DND-41 (cell line): ENCODE data around the gene SSUH2.

Experiments
- EZH2 ChIP-seq: IDR thresholded peaks from 3 replicates; pipeline ENCODE4 v1.6.1; 2012; ENCODE audit warnings: borderline replicate concordance, low read depth, mild to moderate bottlenecking, moderate library complexity, low read length, inconsistent platforms; ENCODE audit not compliant: severe bottlenecking
- TF ChIP-seq, protein P1 (sequence below): IDR thresholded peaks from 2 replicates; pipeline ENCODE4 v1.5.1; 2012; ENCODE audit warnings: borderline replicate concordance, low read length, moderate library complexity, mild to moderate bottlenecking; ENCODE audit not compliant: poor library complexity, severe bottlenecking; ENCODE audit errors: extremely low read depth

DNA sequence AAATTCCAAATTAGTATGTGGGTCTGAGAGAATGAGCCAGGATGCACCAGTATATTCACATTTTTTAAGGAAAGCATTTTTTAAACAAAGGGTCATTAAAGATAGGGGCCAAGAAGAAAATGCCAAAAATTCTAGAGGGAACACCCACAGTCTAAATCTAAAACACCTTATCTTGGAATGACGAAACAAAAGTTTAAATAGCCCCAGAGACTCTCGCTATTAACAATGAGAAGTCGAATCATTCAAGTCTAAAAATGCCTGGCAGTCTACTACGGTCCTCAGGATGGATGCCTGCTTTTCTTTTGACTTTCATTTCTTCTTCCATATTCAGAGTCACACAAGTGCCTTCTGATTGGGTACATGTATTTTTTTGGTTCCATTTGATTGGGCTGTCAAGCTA lies 66.3 kb downstream of the SSUH2 start:
- TF ChIP-seq, protein P1, sequence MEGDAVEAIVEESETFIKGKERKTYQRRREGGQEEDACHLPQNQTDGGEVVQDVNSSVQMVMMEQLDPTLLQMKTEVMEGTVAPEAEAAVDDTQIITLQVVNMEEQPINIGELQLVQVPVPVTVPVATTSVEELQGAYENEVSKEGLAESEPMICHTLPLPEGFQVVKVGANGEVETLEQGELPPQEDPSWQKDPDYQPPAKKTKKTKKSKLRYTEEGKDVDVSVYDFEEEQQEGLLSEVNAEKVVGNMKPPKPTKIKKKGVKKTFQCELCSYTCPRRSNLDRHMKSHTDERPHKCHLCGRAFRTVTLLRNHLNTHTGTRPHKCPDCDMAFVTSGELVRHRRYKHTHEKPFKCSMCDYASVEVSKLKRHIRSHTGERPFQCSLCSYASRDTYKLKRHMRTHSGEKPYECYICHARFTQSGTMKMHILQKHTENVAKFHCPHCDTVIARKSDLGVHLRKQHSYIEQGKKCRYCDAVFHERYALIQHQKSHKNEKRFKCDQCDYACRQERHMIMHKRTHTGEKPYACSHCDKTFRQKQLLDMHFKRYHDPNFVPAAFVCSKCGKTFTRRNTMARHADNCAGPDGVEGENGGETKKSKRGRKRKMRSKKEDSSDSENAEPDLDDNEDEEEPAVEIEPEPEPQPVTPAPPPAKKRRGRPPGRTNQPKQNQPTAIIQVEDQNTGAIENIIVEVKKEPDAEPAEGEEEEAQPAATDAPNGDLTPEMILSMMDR = no peak
- no peak for TF ChIP-seq EZH2
